Osteoblast (primary cell): ENCODE data around the gene SPIRE1. TPM values are rescaled to one million over a fixed set of nuclear protein-coding genes. Genes with fewer than 3 reads are reported as not detected.

Source experiments
- DNase-seq: peaks from one replicate; pipeline ENCODE4 v3.0.0; 2011; ENCODE audit warnings: low spot score, mixed read lengths; ENCODE audit not compliant: insufficient read length; ENCODE audit errors: missing footprints
- H2AFZ ChIP-seq: 2 replicates; pipeline ENCODE4 v1.6.0; 2011; ENCODE audit warnings: mild to moderate bottlenecking, low read length
- H3K27ac ChIP-seq: 2 replicates; pipeline ENCODE4 v1.5.1; 2011; ENCODE audit warnings: mild to moderate bottlenecking, low read depth, low read length, moderate library complexity
- H3K27me3 ChIP-seq: 2 replicates; pipeline ENCODE4 v1.6.0; 2012; ENCODE audit warnings: mild to moderate bottlenecking, control low read depth, inconsistent platforms, low read length, moderate library complexity; ENCODE audit not compliant: insufficient read depth
- H3K36me3 ChIP-seq: 2 replicates; pipeline ENCODE4 v1.5.1; 2011; ENCODE audit warnings: mild to moderate bottlenecking, low read length, control low read depth, moderate library complexity; ENCODE audit not compliant: insufficient read depth
- H3K4me1 ChIP-seq: 2 replicates; pipeline ENCODE4 v1.5.1; 2011; ENCODE audit warnings: mild to moderate bottlenecking, low read length, control low read depth, moderate library complexity; ENCODE audit not compliant: insufficient read depth
- H3K4me2 ChIP-seq: 2 replicates; pipeline ENCODE4 v1.6.0; 2011; ENCODE audit warnings: mild to moderate bottlenecking, low read length; ENCODE audit not compliant: insufficient read depth
- H3K4me3 ChIP-seq: fragments of 200-600 bp; sonication (generic); 3 replicates; pipeline ENCODE4 v1.5.1; 2012; ENCODE audit warnings: mild to moderate bottlenecking, low read length, inconsistent platforms; ENCODE audit not compliant: insufficient read depth
- H3K79me2 ChIP-seq: 2 replicates; pipeline ENCODE4 v1.6.0; 2012; ENCODE audit warnings: mild to moderate bottlenecking, low read length, control low read depth, inconsistent platforms; ENCODE audit not compliant: insufficient read depth
- H3K9me3 ChIP-seq: 2 replicates; pipeline ENCODE4 v1.5.1; 2011; ENCODE audit warnings: low read depth, low read length, control low read depth
- H4K20me1 ChIP-seq: 2 replicates; pipeline ENCODE4 v1.6.0; 2012; ENCODE audit warnings: mild to moderate bottlenecking, low read length, control low read depth; ENCODE audit not compliant: insufficient read depth
- CTCF ChIP-seq: IDR thresholded peaks from 2 replicates; pipeline ENCODE4 v1.5.1; 2011; ENCODE audit warnings: mild to moderate bottlenecking, low read depth, low read length, moderate library complexity; ENCODE audit errors: extremely low read depth
- total RNA-seq: library from RNA; depleted of rRNA; stranded (reverse); fragments of >200 nt; gene quantifications from 2 replicates; pipeline ENCODE4 v1.2.3, GENCODE V29; 2012

Gene SPIRE1
- total RNA-seq, 1 donor, result 64.4 TPM

- Histone ChIP-seq H3K4me3 (no peak overlapping the region), H3K9me3 (no peaks in the 10 kb centered on the region), H4K20me1 (no peaks in the 10 kb centered on the region), H3K4me2 (no peak overlapping the region), H3K36me3 (peaks cover 36% of the 10 kb centered on the region), H3K79me2 (no peaks in the 10 kb centered on the region), H3K27ac (no peak overlapping the region), H3K4me1 (no peaks in the 10 kb centered on the region), H3K27me3 (no peaks in the 10 kb centered on the region), H2AFZ (no peak overlapping the region)
- no peak for DNase-seq
- no peak for TF ChIP-seq CTCF
Observed at GRCh38 chr18:12432881-12433280, 225.0 kb downstream of the SPIRE1 start.

GRCh38 chr18:12432196-12432595, 225.7 kb downstream of the SPIRE1 start:
- Histone ChIP-seq H3K9me3 (no peaks in the 10 kb centered on the region), H3K27me3 (no peaks in the 10 kb centered on the region), H3K4me1 (no peaks in the 10 kb centered on the region), H3K4me2 (no peak overlapping the region), H2AFZ (no peak overlapping the region), H3K36me3 (peaks cover 41% of the 10 kb centered on the region), H3K27ac (no peak overlapping the region), H4K20me1 (no peaks in the 10 kb centered on the region), H3K4me3 (no peak overlapping the region), H3K79me2 (no peaks in the 10 kb centered on the region)
- no peak for DNase-seq
- TF ChIP-seq CTCF, result no peak

DNA sequence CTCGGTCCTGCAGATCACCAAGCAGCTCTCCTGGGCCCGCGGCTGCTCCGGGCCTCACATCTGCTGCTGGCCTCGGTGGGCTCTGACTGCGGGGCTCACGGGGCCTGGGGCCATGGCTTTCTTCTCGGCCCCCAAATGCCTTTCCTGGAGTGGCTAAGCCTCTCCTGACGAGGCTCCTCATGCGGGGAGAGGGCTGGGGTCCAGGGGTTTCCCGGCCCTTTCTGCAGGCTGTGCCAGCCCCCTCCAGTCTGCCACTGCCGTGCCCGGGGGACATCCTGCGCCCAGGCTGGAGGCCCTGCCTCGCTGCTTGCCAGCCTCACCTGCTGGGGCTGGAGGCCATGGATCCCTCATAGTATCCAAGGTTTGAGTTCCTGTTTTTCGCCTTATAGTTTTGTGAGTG, 226.3 kb downstream of the SPIRE1 start:
- no peak overlapping the region for H3K4me3 ChIP-seq
- TF ChIP-seq CTCF, result no peak
- peaks cover 46% of the 10 kb centered on the region for H3K36me3 ChIP-seq
- no peaks in the 10 kb centered on the region for H3K9me3 ChIP-seq
- no peaks in the 10 kb centered on the region for H3K4me1 ChIP-seq
- no peaks in the 10 kb centered on the region for H4K20me1 ChIP-seq
- H3K4me2 ChIP-seq, result no peak overlapping the region
- H3K79me2 ChIP-seq, result no peaks in the 10 kb centered on the region
- H3K27me3 ChIP-seq, result no peaks in the 10 kb centered on the region
- DNase-seq, result no peak
- H2AFZ ChIP-seq, result no peak overlapping the region
- no peak overlapping the region for H3K27ac ChIP-seq

DNA sequence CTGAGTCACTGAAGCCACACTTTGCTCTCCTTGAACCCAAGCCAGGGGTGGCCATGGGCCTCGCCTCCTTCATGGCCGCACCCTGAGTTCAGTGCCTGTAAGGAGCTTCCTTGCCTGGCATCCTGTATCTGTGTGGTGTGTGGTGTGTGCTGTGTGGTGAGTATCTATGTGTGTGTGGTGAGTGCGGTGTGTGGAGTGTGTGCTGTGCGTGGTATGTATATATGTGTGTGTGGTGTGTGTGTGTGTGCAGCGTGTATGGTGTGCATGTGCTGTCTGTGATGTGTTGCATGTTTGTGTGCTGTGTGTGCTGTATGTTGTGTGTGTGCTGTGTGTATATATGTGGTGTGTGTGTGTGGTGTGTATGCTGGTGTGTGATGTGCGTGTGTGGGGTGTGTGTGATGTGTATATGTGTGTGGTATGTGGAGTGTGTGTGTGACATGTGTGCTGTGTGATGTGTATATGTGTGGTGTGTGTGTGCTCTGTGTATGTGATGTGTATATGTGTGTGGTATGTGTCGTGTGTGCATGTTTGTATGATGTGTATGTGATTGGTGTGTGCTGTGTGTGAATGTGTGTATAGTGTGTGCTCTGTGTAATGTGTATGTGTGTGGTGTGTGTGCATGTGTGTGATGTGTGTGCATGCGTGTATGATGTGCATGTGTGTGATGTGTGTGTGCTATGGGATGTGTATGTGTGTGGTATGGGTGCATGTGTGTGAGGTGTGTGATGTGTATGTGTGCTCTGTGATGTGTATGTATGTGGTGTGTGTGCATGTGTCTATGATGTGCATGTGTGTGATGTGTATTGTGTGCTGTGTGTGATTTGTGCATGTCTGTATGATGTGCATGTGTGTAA, 227.5 kb downstream of the SPIRE1 start:
- no peak overlapping the region for H2AFZ ChIP-seq

More for the DNA sequence above, 227.5 kb downstream of the SPIRE1 start:
- DNase-seq, result no peak
- Histone ChIP-seq H4K20me1 (no peaks in the 10 kb centered on the region), H3K9me3 (no peaks in the 10 kb centered on the region), H3K27ac (no peak overlapping the region), H3K79me2 (no peaks in the 10 kb centered on the region), H3K27me3 (no peaks in the 10 kb centered on the region), H3K36me3 (peaks cover 46% of the 10 kb centered on the region), H3K4me2 (no peak overlapping the region), H3K4me3 (no peak overlapping the region), H3K4me1 (no peaks in the 10 kb centered on the region)
- TF ChIP-seq CTCF, result no peak
